Esophagus (tissue), 2 donors: ENCODE results near the gene C19orf33. TPM values are rescaled to one million over a fixed set of nuclear protein-coding genes. Genes with fewer than 3 reads are reported as not detected.
A peak's percentile ranks its signal among the peaks of the same experiment; 100 is the strongest.
"Not testable (repeated sequence)": the region's sequence is repeated elsewhere in the genome, so short reads cannot be mapped to it uniquely, and the experiment has no call there.

Experiments used
- H3K27ac ChIP-seq, 2 donors: one replicate each; pipeline ENCODE4 v1.5.1; 2013; ENCODE audit warnings: low read depth in 2 of 2, mild to moderate bottlenecking in 2 of 2, inconsistent platforms in 1 of 2, low read length in 1 of 2, moderate library complexity in 1 of 2
- H3K27me3 ChIP-seq, 2 donors: one replicate each; pipeline ENCODE4 v1.6.1; 2013; ENCODE audit warnings: low read length in 2 of 2, control low read depth in 1 of 2, mild to moderate bottlenecking in 1 of 2; ENCODE audit not compliant: insufficient read depth in 2 of 2, control insufficient read depth in 1 of 2
- H3K36me3 ChIP-seq, 2 donors: one replicate each; pipeline ENCODE4 v1.6.1; 2013; ENCODE audit warnings: low read length in 1 of 2; ENCODE audit not compliant: control insufficient read depth in 2 of 2, insufficient read depth in 2 of 2
- H3K4me1 ChIP-seq, 2 donors: one replicate each; pipeline ENCODE4 v1.6.1; 2013; ENCODE audit warnings: low read length in 1 of 2; ENCODE audit not compliant: control insufficient read depth in 2 of 2, insufficient read depth in 2 of 2
- H3K4me3 ChIP-seq, 2 donors: one replicate each; pipeline ENCODE4 v1.5.1; 2013; ENCODE audit warnings: low read length in 2 of 2, mild to moderate bottlenecking in 2 of 2, low read depth in 1 of 2, moderate library complexity in 1 of 2
- H3K9me3 ChIP-seq, 2 donors: one replicate each; pipeline ENCODE4 v1.6.1; 2013; ENCODE audit warnings: mild to moderate bottlenecking in 2 of 2, low read depth in 1 of 2, low read length in 1 of 2, moderate library complexity in 1 of 2; ENCODE audit not compliant: control insufficient read depth in 2 of 2, insufficient read depth in 1 of 2
- WGBS, 2 donors: extraction: QIAGEN DNeasy Blood & Tissue Kit; methylation state at CpG; one replicate each; pipeline ENCODE4 v1.1.7; 2013; 5-methylcytosine and 5-hydroxymethylcytosine counted together
- polyA plus RNA-seq, 2 donors: library from polyadenylated mRNA; stranded (reverse); fragments of 200-250 nt; gene quantifications; one replicate each; pipeline ENCODE4 v1.2.3, GENCODE V29; 2013
- donor health status: healthy with polysubstance abuse.
- donor health status: Bipolar disorder and iron deficiency.

C19orf33 gene
- polyA plus RNA-seq, result 1,000 to 10,000 TPM in 1 of 2 donors, 100 to 1,000 TPM in 1; 826 to 1,919 TPM

- Histone ChIP-seq H3K4me3 (peak within 1 kb of the TSS; percentile 55 to 60), H3K27me3 (no peaks in the 10 kb centered on the region), H3K4me1 (peaks cover 0 to 12% of the 10 kb centered on the region in 2 donors), H3K9me3 (no peaks in the 10 kb centered on the region), H3K27ac (peak within 1 kb of the TSS; percentile 94 to 96), H3K36me3 (peaks cover 4 to 14% of the 10 kb centered on the region in 2 donors)
- 37 to 40% methylated on average over 28 of the region's 28 CpGs for WGBS, 2 donors
Observed at GRCh38 chr19:38303517-38304351, at the start of gene C19orf33. C19orf33 (plus strand) TSS chr19:38304251; CDS start chr19:38304262, 11 bp downstream.

- peak overlapping the region; percentile 18 to 65 for H3K27ac ChIP-seq
- peaks cover 2 to 12% of the 10 kb centered on the region in 2 donors for H3K4me1 ChIP-seq
- H3K4me3 ChIP-seq, result peak overlapping the region; percentile 22 to 50
- H3K36me3 ChIP-seq, result no peaks in the 10 kb centered on the region
- WGBS, 2 donors, result 55 to 56% methylated on average over 17 of the region's 17 CpGs
- no peaks in the 10 kb centered on the region for H3K9me3 ChIP-seq
- H3K27me3 ChIP-seq, result no peaks in the 10 kb centered on the region
Observed at GRCh38 chr19:38255383-38256014, 48.6 kb upstream of the C19orf33 start.

- not testable (repeated sequence) for H3K4me3 ChIP-seq, H3K9me3 ChIP-seq, H3K4me1 ChIP-seq, H3K27ac ChIP-seq, H3K27me3 ChIP-seq, H3K36me3 ChIP-seq
- 94% methylated on average over 10 to 12 of the region's 12 CpGs for WGBS, 2 donors
Observed at GRCh38 chr19:38261942-38262341, 42.1 kb upstream of the C19orf33 start.

- Histone ChIP-seq H3K27me3 (no peaks in the 10 kb centered on the region), H3K4me1 (peaks cover 2 to 11% of the 10 kb centered on the region in 2 donors), H3K36me3 (no peaks in the 10 kb centered on the region), H3K9me3 (no peaks in the 10 kb centered on the region), H3K4me3 (no peak overlapping the region), H3K27ac (no peak overlapping the region)
- 90 to 91% methylated on average over 7 of the region's 7 CpGs for WGBS, 2 donors
Observed at GRCh38 chr19:38262585-38263268, 41.3 kb upstream of the C19orf33 start.

GRCh38 chr19:38263689-38264485 is 40.2 kb upstream of the C19orf33 start:
- peak overlapping the region; percentile 95 to 96 for H3K27ac ChIP-seq
- H3K4me1 ChIP-seq, result peaks cover 2 to 16% of the 10 kb centered on the region in 2 donors
- no peaks in the 10 kb centered on the region for H3K27me3 ChIP-seq
- no peaks in the 10 kb centered on the region for H3K36me3 ChIP-seq
- no peaks in the 10 kb centered on the region for H3K9me3 ChIP-seq
- H3K4me3 ChIP-seq, result peak overlapping the region; percentile 91 to 95
- 8 to 10% methylated on average over 32 to 34 of the region's 34 CpGs for WGBS, 2 donors

GRCh38 chr19:38264486-38265212 is 39.4 kb upstream of the C19orf33 start, which contains the start of gene SPINT2:
SPINT2 (plus strand) TSS chr19:38264573; CDS start chr19:38264893, 320 bp downstream.
- peak within 1 kb of the TSS; percentile 95 to 96 for H3K27ac ChIP-seq
- 5 to 7% methylated on average over 72 to 78 of the region's 78 CpGs for WGBS, 2 donors
- H3K36me3 ChIP-seq, result no peaks in the 10 kb centered on the region
- H3K4me3 ChIP-seq, result peak within 1 kb of the TSS; percentile 91 to 95
- peaks cover 2 to 16% of the 10 kb centered on the region in 2 donors for H3K4me1 ChIP-seq
- no peaks in the 10 kb centered on the region for H3K27me3 ChIP-seq
- no peaks in the 10 kb centered on the region for H3K9me3 ChIP-seq

- Histone ChIP-seq H3K27me3 (no peaks in the 10 kb centered on the region), H3K9me3 (no peaks in the 10 kb centered on the region), H3K4me3 (peak overlapping the region; percentile 91 to 95), H3K4me1 (peaks cover 2 to 16% of the 10 kb centered on the region in 2 donors), H3K36me3 (no peaks in the 10 kb centered on the region), H3K27ac (peak overlapping the region; percentile 95 to 96)
- 35 to 40% methylated on average over 14 of the region's 14 CpGs for WGBS, 2 donors
Observed at GRCh38 chr19:38265213-38265861, 38.7 kb upstream of the C19orf33 start.

- no peaks in the 10 kb centered on the region for H3K36me3 ChIP-seq
- 37 to 56% methylated on average over 12 of the region's 12 CpGs for WGBS, 2 donors
- no peaks in the 10 kb centered on the region for H3K27me3 ChIP-seq
- H3K4me1 ChIP-seq, result peaks cover 2 to 16% of the 10 kb centered on the region in 2 donors
- peak overlapping the region; percentile 91 to 95 for H3K4me3 ChIP-seq
- peak overlapping the region; percentile 95 to 96 for H3K27ac ChIP-seq
- no peaks in the 10 kb centered on the region for H3K9me3 ChIP-seq
Observed at GRCh38 chr19:38265921-38266429, 38.1 kb upstream of the C19orf33 start.
